Gastrocnemius medialis (tissue), 4 donors: ENCODE results near the gene ANKRD36.

Experiments used
- POLR2A ChIP-seq, 2 donors: fragments of 450-650 bp; IDR thresholded peaks; one replicate each; pipeline ENCODE4 v1.6.1; 2017; ENCODE audit warnings: antibody characterized with exemption in 2 of 2, mild to moderate bottlenecking in 2 of 2, moderate library complexity in 2 of 2
- TF ChIP-seq, protein P1 (sequence below), 5 experiments: fragments of 450-650 bp in 3 of 5; fragments of 200-600 bp in 2 of 5; sonication (generic) in 2 of 5; IDR thresholded peaks in 4 of 5; conservative IDR thresholded peaks in 1 of 5; 1 replicate in 4 of 5; 2 replicates in 1 of 5; pipeline ENCODE4 v1.5.1; 2016 to 2019; ENCODE audit warnings: antibody characterized with exemption in 5 of 5, mild to moderate bottlenecking in 3 of 5, moderate library complexity in 3 of 5

DNA sequence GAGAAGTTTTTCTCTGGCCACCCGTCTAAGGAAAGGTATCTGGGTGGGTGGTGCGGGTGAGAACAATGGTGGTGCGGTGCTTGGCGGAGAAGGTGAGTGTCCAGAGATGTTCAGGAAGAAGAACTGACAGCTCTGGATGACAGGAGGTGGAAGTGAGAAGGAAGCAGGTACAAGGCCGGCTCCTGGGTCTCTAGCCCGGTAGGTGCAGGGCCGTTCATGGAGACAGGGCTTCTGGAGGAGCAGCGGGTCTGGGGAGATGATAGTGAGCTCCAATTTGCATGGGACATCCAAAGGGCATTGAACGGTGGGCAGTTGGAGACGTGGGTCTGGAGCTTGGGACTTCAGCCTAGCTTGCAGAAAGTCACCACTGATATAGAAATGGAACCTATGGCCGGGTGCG lies 17.3 kb upstream of the ANKRD36 start:
- TF ChIP-seq, protein P1, sequence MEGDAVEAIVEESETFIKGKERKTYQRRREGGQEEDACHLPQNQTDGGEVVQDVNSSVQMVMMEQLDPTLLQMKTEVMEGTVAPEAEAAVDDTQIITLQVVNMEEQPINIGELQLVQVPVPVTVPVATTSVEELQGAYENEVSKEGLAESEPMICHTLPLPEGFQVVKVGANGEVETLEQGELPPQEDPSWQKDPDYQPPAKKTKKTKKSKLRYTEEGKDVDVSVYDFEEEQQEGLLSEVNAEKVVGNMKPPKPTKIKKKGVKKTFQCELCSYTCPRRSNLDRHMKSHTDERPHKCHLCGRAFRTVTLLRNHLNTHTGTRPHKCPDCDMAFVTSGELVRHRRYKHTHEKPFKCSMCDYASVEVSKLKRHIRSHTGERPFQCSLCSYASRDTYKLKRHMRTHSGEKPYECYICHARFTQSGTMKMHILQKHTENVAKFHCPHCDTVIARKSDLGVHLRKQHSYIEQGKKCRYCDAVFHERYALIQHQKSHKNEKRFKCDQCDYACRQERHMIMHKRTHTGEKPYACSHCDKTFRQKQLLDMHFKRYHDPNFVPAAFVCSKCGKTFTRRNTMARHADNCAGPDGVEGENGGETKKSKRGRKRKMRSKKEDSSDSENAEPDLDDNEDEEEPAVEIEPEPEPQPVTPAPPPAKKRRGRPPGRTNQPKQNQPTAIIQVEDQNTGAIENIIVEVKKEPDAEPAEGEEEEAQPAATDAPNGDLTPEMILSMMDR (IDR thresholded peaks at IDR 0.05 in 4 of 5, conservative IDR thresholded peaks at IDR 0.05 in 1 of 5) = no peak
- TF ChIP-seq POLR2A (IDR thresholded peaks at IDR 0.05) = no peak
